ENCODE results near the gene APBB3.

- TF ChIP-seq POLR2AphosphoS5 (IDR thresholded peaks at IDR 0.05; ENCODE audit: low read depth, low read length): no peak
- TF ChIP-seq SIN3A (IDR thresholded peaks at IDR 0.05; ENCODE audit: borderline replicate concordance, insufficient read depth, low read length): no peak
- TF ChIP-seq, protein P1, sequence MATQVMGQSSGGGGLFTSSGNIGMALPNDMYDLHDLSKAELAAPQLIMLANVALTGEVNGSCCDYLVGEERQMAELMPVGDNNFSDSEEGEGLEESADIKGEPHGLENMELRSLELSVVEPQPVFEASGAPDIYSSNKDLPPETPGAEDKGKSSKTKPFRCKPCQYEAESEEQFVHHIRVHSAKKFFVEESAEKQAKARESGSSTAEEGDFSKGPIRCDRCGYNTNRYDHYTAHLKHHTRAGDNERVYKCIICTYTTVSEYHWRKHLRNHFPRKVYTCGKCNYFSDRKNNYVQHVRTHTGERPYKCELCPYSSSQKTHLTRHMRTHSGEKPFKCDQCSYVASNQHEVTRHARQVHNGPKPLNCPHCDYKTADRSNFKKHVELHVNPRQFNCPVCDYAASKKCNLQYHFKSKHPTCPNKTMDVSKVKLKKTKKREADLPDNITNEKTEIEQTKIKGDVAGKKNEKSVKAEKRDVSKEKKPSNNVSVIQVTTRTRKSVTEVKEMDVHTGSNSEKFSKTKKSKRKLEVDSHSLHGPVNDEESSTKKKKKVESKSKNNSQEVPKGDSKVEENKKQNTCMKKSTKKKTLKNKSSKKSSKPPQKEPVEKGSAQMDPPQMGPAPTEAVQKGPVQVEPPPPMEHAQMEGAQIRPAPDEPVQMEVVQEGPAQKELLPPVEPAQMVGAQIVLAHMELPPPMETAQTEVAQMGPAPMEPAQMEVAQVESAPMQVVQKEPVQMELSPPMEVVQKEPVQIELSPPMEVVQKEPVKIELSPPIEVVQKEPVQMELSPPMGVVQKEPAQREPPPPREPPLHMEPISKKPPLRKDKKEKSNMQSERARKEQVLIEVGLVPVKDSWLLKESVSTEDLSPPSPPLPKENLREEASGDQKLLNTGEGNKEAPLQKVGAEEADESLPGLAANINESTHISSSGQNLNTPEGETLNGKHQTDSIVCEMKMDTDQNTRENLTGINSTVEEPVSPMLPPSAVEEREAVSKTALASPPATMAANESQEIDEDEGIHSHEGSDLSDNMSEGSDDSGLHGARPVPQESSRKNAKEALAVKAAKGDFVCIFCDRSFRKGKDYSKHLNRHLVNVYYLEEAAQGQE (IDR thresholded peaks at IDR 0.05; ENCODE audit: insufficient read depth in 1 of 2, low read depth in 2 of 2, low read length in 2 of 2): no peak
- no peak for TF ChIP-seq TAF1 (IDR thresholded peaks at IDR 0.05; ENCODE audit: borderline replicate concordance, insufficient read depth, low read length)
Measured at GRCh38 chr5:140544986-140545385, 19.4 kb downstream of the APBB3 start.
